ENCODE results near the gene GGCX.
"Not testable (repeated sequence)": the region's sequence is repeated elsewhere in the genome, so short reads cannot be mapped to it uniquely, and the experiment has no call there.

Gene GGCX

GRCh38 chr2:85561280-85562212 lies at the start of gene GGCX:
Gene GGCX, minus strand, starts transcription at chr2:85561493. Its CDS starts 65 bp downstream, at chr2:85561428.
- DNase-seq (ENCODE audit: low spot score), result peak; percentile 94

GRCh38 chr2:85607268-85608215 lies 46.2 kb upstream of the GGCX start:
- no peak for DNase-seq (ENCODE audit: low spot score)

- DNase-seq (ENCODE audit: low spot score), result no peak
These were observed 44.8 kb upstream of the GGCX start for GRCh38 chr2:85606116-85606455.

GRCh38 chr2:85605406-85606115 lies 44.3 kb upstream of the GGCX start:
- no peak for DNase-seq (ENCODE audit: low spot score)

GRCh38 chr2:85604568-85605339 lies 43.5 kb upstream of the GGCX start:
- DNase-seq (ENCODE audit: low spot score), result no peak

GRCh38 chr2:85604133-85604444 lies 42.8 kb upstream of the GGCX start:
- DNase-seq (ENCODE audit: low spot score), result not testable (repeated sequence)

- DNase-seq (ENCODE audit: low spot score), result peak; percentile 61
These were observed 41.4 kb upstream of the GGCX start, which contains the start of gene TMEM150A for GRCh38 chr2:85602476-85603234. Gene TMEM150A, minus strand, starts transcription at chr2:85602698. Its CDS starts 750 bp downstream, at chr2:85601948.

- DNase-seq (ENCODE audit: low spot score), result no peak
These were observed 40.6 kb upstream of the GGCX start for GRCh38 chr2:85601771-85602475.

- no peak for DNase-seq (ENCODE audit: low spot score)
These were observed 39.9 kb upstream of the GGCX start for GRCh38 chr2:85600951-85601770.

GRCh38 chr2:85600235-85600575 lies 38.9 kb upstream of the GGCX start:
- no peak for DNase-seq (ENCODE audit: low spot score)

GRCh38 chr2:85599468-85600234 lies 38.4 kb upstream of the GGCX start:
- DNase-seq (ENCODE audit: low spot score), result no peak

GRCh38 chr2:85598594-85599340 lies 37.5 kb upstream of the GGCX start:
- DNase-seq (ENCODE audit: low spot score), result no peak

GRCh38 chr2:85597241-85597640 lies 35.9 kb upstream of the GGCX start:
- DNase-seq (ENCODE audit: low spot score), result no peak

- no peak for DNase-seq (ENCODE audit: low spot score)
These were observed 35.3 kb upstream of the GGCX start for GRCh38 chr2:85596486-85597143.

GRCh38 chr2:85596026-85596333 lies 34.7 kb upstream of the GGCX start:
- no peak for DNase-seq (ENCODE audit: low spot score)

- peak; percentile 96 for DNase-seq (ENCODE audit: low spot score)
These were observed 34.2 kb upstream of the GGCX start, which contains the start of gene RNF181 for GRCh38 chr2:85595301-85596025. Gene RNF181, plus strand, starts transcription at chr2:85595745. Its CDS starts 19 bp downstream, at chr2:85595764.
